Esophagus muscularis mucosa (tissue), 4 donors: ENCODE data around the gene MBD5. TPM values are rescaled to one million over a fixed set of nuclear protein-coding genes. Genes with fewer than 3 reads are reported as not detected.
"Not testable (repeated sequence)": the region's sequence is repeated elsewhere in the genome, so short reads cannot be mapped to it uniquely, and the experiment has no call there.

Experiments used
- DNase-seq: peaks from one replicate; pipeline ENCODE4 v3.0.0-alpha.2; 2017; ENCODE audit errors: extremely low spot score
- H3K27ac ChIP-seq, 4 donors: fragments of 200-600 bp; sonication (generic); replicated peaks in 1 of 4; 1 replicate in 3 of 4; 2 replicates in 1 of 4; pipeline ENCODE4 v1.5.1; 2016 to 2019; ENCODE audit warnings: mild to moderate bottlenecking in 1 of 4
- H3K27me3 ChIP-seq, 4 donors: fragments of 200-600 bp; sonication (generic); one replicate each; pipeline versions ENCODE4 v1.5.1 to v1.6.0; 2016 to 2019
- H3K36me3 ChIP-seq, 4 donors: fragments of 200-600 bp; sonication (generic); one replicate each; pipeline ENCODE4 v1.5.1; 2016 to 2019
- H3K4me1 ChIP-seq, 4 donors: fragments of 200-600 bp; sonication (generic); one replicate each; pipeline ENCODE4 v1.5.1; 2016 to 2019
- H3K4me3 ChIP-seq, 4 donors: fragments of 200-600 bp; sonication (generic); 1 replicate in 2 of 4; 2 replicates in 2 of 4; pipeline ENCODE4 v1.5.1; 2016 to 2019; ENCODE audit warnings: mild to moderate bottlenecking in 4 of 4, moderate library complexity in 1 of 4
- H3K9me3 ChIP-seq, 4 donors: fragments of 200-600 bp; sonication (generic); 1 replicate in 3 of 4; 2 replicates in 1 of 4; pipeline ENCODE4 v1.5.1; 2016 to 2019
- EP300 ChIP-seq: sonication (generic); formaldehyde crosslinking; IDR thresholded peaks from one replicate; pipeline ENCODE4 v1.6.1; 2017; ENCODE audit warnings: antibody characterized with exemption
- POLR2A ChIP-seq: fragments of 450-650 bp; IDR thresholded peaks from one replicate; pipeline ENCODE4 v1.6.1; 2017; ENCODE audit warnings: antibody characterized with exemption, moderate library complexity, mild to moderate bottlenecking, low read depth
- POLR2AphosphoS5 ChIP-seq, 2 donors: sonication (generic); formaldehyde crosslinking; IDR thresholded peaks; one replicate each; pipeline ENCODE4 v1.6.1; 2017; ENCODE audit warnings: antibody characterized with exemption in 2 of 2
- WGBS: methylation state at CpG from one replicate; pipeline ENCODE4 v1.1.5; 2018; 5-methylcytosine and 5-hydroxymethylcytosine counted together
- intact Hi-C: fragments of 100-400 bp; cut with DNase I; formaldehyde crosslinking; loops from one replicate; pipeline ENCODE4 v1.15.1; 2023
- total RNA-seq, 4 donors: library from RNA; depleted of rRNA; stranded (reverse); fragments of >200 nt; gene quantifications; one replicate each; pipeline versions ENCODE4 v1.1.0 to v1.2.1, GENCODE V29; 2016
- TF ChIP-seq, protein P1 (sequence below), 3 experiments: fragments of 200-600 bp in 2 of 3; fragments of 450-650 bp in 1 of 3; sonication (generic) in 2 of 3; IDR thresholded peaks; one replicate each; pipeline ENCODE4 v1.5.1; 2017 to 2019; ENCODE audit warnings: antibody characterized with exemption in 3 of 3, mild to moderate bottlenecking in 2 of 3, moderate library complexity in 1 of 3

The MBD5 gene
- total RNA-seq, 4 donors from 2014 or later: 34.6 to 49.0 (median 44.9) TPM

DNA sequence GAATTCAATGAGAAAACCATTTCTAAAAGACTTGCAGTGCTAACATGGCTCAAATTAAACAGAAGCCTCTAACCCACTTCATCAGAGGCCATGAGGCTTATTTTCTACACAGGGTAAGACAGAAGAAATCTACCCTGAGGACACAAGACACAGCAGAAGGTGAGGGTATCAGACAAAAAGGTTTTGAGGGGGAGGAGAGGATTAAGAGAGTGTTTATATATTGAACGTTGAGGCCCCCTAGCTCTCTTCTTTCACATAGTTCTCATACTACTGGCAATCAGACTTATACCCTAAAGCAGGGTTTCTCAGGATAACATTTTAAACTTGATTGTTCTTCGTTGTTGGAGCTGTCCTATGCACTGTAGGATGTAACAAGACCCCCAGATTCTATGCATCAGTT, 21.8 kb upstream of the MBD5 start:
- DNase-seq: no peak
- H3K4me3 ChIP-seq: no peak overlapping the region
- peaks cover 0 to 13% (median 6%) of the 10 kb centered on the region in 4 donors for H3K4me1 ChIP-seq
- 52% methylated on average over 2 of the region's 2 CpGs for WGBS
- H3K27me3 ChIP-seq: no peaks in the 10 kb centered on the region
- intact Hi-C loops: no loop called here
- peaks cover 0 to 8% (median 0%) of the 10 kb centered on the region in 4 donors for H3K36me3 ChIP-seq
- no peak for TF ChIP-seq POLR2A
- TF ChIP-seq POLR2AphosphoS5 (IDR thresholded peaks at IDR 0.05): no peak
- TF ChIP-seq EP300: no peak
- TF ChIP-seq, protein P1, sequence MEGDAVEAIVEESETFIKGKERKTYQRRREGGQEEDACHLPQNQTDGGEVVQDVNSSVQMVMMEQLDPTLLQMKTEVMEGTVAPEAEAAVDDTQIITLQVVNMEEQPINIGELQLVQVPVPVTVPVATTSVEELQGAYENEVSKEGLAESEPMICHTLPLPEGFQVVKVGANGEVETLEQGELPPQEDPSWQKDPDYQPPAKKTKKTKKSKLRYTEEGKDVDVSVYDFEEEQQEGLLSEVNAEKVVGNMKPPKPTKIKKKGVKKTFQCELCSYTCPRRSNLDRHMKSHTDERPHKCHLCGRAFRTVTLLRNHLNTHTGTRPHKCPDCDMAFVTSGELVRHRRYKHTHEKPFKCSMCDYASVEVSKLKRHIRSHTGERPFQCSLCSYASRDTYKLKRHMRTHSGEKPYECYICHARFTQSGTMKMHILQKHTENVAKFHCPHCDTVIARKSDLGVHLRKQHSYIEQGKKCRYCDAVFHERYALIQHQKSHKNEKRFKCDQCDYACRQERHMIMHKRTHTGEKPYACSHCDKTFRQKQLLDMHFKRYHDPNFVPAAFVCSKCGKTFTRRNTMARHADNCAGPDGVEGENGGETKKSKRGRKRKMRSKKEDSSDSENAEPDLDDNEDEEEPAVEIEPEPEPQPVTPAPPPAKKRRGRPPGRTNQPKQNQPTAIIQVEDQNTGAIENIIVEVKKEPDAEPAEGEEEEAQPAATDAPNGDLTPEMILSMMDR (IDR thresholded peaks at IDR 0.05): no peak
- H3K9me3 ChIP-seq: no peaks in the 10 kb centered on the region
- H3K27ac ChIP-seq: no peak overlapping the region

DNA sequence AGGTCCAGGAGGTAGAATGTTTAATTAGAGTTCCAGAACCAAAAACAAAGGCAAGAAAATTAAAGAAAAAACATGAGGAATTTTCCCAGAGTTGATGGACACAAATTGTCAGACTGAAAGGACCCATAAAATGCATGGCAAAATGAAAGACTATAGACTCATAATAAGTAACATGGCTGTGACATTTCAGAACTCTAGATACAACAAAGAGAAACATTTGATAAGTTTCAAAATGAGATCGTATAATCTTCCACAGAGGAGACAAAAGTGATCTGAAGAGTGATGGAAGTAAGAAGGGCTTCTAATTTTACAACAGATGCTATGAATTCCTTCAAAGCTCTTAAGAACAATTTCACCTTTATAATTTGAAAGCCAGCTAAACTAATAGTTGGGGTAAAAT, 20.8 kb upstream of the MBD5 start:
- Histone ChIP-seq H3K27me3 (no peaks in the 10 kb centered on the region), H3K4me3 (no peak overlapping the region), H3K36me3 (peaks cover 0 to 4% (median 0%) of the 10 kb centered on the region in 4 donors), H3K27ac (no peak overlapping the region), H3K9me3 (no peaks in the 10 kb centered on the region), H3K4me1 (peaks cover 0 to 13% (median 6%) of the 10 kb centered on the region in 4 donors)
- WGBS: 88% methylated on average over 1 of the region's 1 CpG
- no peak for DNase-seq
- TF ChIP-seq POLR2AphosphoS5 (IDR thresholded peaks at IDR 0.05) (no peak), EP300 (no peak), POLR2A (no peak)
- TF ChIP-seq, protein P1 (IDR thresholded peaks at IDR 0.05): no peak
- intact Hi-C loops: no loop called here

DNA sequence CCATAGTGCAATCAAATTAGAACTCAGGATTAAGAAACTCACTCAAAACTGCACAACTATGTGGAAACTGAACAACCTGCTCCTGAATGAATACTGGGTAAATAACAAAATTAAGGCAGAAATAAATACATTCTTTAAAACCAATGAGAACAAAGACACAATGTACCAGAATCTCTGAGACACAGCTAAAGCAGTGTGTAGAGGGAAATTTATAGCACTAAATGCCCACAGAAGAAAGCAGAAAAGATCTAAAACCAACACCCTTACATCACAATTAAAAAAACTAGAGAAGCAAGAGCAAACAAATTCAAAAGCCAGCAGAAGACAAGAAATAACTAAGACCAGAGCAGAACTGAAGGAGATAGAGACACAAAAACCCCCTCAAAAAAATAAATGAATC, 18.5 kb upstream of the MBD5 start:
- H3K4me1 ChIP-seq: peaks cover 0 to 13% (median 6%) of the 10 kb centered on the region in 4 donors
- H3K27me3 ChIP-seq, H3K27ac ChIP-seq, DNase-seq, H3K36me3 ChIP-seq, intact Hi-C loops, H3K9me3 ChIP-seq, H3K4me3 ChIP-seq: not testable (repeated sequence)

DNA sequence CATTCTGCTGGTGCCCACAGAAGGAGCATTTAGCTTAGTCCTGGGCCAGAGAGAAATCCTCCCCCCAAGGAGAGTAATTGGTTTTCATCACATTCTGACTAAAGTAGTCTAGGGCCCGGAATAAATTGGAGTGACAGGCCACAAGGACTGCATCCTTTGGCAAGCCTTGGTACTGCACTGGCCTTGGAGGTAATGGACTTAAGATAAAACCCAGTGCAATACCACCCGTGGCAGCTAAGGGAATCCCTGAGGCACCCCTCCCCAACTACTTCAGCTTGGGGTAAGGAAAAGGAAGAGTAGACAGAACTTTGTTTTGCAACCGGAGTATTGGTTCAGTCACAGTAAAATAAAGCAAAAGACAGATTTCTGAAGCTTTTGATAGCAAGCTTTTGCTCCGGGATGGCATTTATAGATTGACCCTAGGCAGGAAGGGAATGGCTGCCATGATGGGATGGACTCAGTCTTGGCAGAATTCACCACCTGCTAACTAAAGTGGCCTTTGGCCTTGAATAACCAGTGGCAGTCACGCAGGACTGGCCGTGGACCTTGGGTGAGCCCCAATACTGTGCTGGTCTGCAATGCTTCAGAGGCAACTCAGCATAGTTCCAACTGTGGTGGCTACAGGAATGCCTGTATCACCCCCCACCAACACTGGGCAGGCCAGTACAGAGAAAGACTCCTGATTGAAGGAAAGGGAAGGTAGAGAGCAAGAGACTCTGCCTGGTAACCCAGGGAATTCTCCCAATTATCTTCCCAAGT, 14.5 kb upstream of the MBD5 start:
- Histone ChIP-seq H3K36me3 (no peaks in the 10 kb centered on the region), H3K27me3 (no peaks in the 10 kb centered on the region), H3K4me3 (no peak overlapping the region), H3K4me1 (no peaks in the 10 kb centered on the region), H3K27ac (no peak overlapping the region), H3K9me3 (peaks cover 0 to 7% (median 0%) of the 10 kb centered on the region in 4 donors)
- no peak for TF ChIP-seq POLR2A
- TF ChIP-seq EP300: no peak
- TF ChIP-seq POLR2AphosphoS5 (IDR thresholded peaks at IDR 0.05): no peak
- TF ChIP-seq, protein P1 (IDR thresholded peaks at IDR 0.05): no peak
- intact Hi-C loops: no loop called here
- DNase-seq: no peak
- WGBS: 95% methylated on average over 6 of the region's 6 CpGs

DNA sequence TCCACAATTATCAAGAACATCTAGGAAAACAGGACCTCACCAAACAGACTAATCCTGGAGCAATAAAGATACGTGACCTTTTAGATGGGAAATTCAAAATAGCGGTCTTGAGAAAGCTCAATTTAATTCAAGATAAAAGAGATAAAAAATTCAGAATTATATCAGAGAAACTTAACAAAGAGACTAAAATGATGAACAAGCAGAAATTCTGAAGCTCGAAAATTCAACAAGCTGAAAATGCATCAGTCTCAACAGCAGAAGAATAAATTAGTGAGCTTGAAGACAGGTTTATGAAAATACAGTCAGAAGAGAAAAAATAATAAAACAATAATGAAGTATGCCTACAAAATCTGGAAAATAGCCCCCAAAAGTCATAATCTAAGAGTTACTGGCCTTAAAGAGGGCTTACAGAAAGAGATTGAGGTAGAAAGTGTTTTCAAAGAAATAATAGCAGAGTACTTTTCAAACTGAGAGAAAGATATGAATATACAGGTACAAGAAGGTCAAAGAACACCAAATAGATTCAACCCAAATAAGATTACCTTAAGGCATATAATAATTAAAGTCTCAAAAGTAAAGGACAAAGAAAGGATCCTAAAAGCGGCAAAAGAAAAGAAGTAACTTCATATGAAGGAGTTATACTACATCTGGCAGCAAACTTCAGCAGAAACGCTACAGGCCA, 13.5 kb upstream of the MBD5 start:
- Histone ChIP-seq H3K36me3 (no peaks in the 10 kb centered on the region), H3K4me3 (no peak overlapping the region), H3K4me1 (no peaks in the 10 kb centered on the region), H3K27me3 (no peaks in the 10 kb centered on the region), H3K27ac (no peak overlapping the region), H3K9me3 (peaks cover 0 to 7% (median 0%) of the 10 kb centered on the region in 4 donors)
- WGBS: 76% methylated on average over 5 of the region's 5 CpGs
- TF ChIP-seq POLR2A (no peak), EP300 (no peak), POLR2AphosphoS5 (IDR thresholded peaks at IDR 0.05) (no peak)
- TF ChIP-seq, protein P1 (IDR thresholded peaks at IDR 0.05): no peak
- intact Hi-C loops: no loop called here
- no peak for DNase-seq

DNA sequence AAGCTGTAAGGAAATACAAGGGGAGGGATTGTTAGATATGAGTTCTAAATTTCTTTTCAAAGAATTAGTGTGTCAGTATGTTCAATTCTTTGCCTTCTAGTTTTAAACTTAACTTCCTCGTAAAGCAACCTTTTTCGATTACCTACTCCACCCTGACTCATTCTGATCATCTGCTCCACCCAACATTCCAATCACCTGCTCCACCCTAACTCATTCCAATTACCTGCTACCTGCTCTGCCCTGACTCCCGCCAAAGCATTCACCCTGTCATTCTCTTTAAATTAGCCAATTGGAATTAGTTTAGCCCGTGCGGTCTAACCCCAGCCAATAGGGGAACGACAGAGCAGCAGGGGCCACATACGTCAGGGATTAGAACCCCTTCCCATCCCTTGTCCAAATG, 12.5 kb upstream of the MBD5 start:
- H3K4me1 ChIP-seq, H3K27me3 ChIP-seq, intact Hi-C loops, H3K36me3 ChIP-seq, H3K9me3 ChIP-seq, H3K4me3 ChIP-seq, H3K27ac ChIP-seq, DNase-seq: not testable (repeated sequence)
- 96% methylated on average over 7 of the region's 7 CpGs for WGBS
